Adrenal gland (tissue), 12 donors: Measurements from ENCODE around the gene SPATA9. TPM values are rescaled to one million over a fixed set of nuclear protein-coding genes. Genes with fewer than 3 reads are reported as not detected.
"Not testable (repeated sequence)": the region's sequence is repeated elsewhere in the genome, so short reads cannot be mapped to it uniquely, and the experiment has no call there.

ENCODE experiments used
- DNase-seq, 7 donors: peaks; one replicate each; pipeline ENCODE4 v3.0.0-alpha.2; 2019 to 2020
- H3K27ac ChIP-seq, 5 donors: fragments of 200-600 bp; sonication (generic) in 4 of 5; 1 replicate in 3 of 5; 2 replicates in 2 of 5; pipeline versions ENCODE4 v1.5.1 to v1.8.0; 2016 to 2020; ENCODE audit warnings: mild to moderate bottlenecking in 1 of 5
- H3K27me3 ChIP-seq: fragments of 200-600 bp; 2 replicates; pipeline ENCODE4 v1.8.0; 2021
- H3K36me3 ChIP-seq, 2 donors: fragments of 200-600 bp; replicated peaks in 1 of 2; 1 replicate in 1 of 2; 2 replicates in 1 of 2; pipeline versions ENCODE4 v1.5.1 to v1.8.0; 2018 to 2022
- H3K4me1 ChIP-seq, 2 donors: fragments of 200-600 bp; replicated peaks in 1 of 2; 1 replicate in 1 of 2; 2 replicates in 1 of 2; pipeline versions ENCODE4 v1.5.1 to v1.8.0; 2018 to 2021
- H3K4me3 ChIP-seq, 4 donors: fragments of 200-600 bp; sonication (generic) in 3 of 4; one replicate each; pipeline ENCODE4 v1.5.1; 2016 to 2018
- H3K9me3 ChIP-seq, 3 donors: fragments of 200-600 bp; sonication (generic) in 1 of 3; replicated peaks in 1 of 3; 1 replicate in 2 of 3; 2 replicates in 1 of 3; pipeline versions ENCODE4 v1.5.1 to v1.8.0; 2016 to 2021
- CTCF ChIP-seq, 6 experiments: fragments of 450-650 bp in 4 of 6; fragments of 200-600 bp in 2 of 6; sonication (generic) in 1 of 6; IDR thresholded peaks; 1 replicate in 5 of 6; 2 replicates in 1 of 6; pipeline versions ENCODE4 v1.5.1 to v1.8.0; 2016 to 2021; ENCODE audit warnings: antibody characterized with exemption in 6 of 6, mild to moderate bottlenecking in 2 of 6, moderate library complexity in 1 of 6
- POLR2A ChIP-seq, 2 donors: fragments of 450-650 bp; IDR thresholded peaks; one replicate each; pipeline ENCODE4 v1.6.1; 2017; ENCODE audit warnings: antibody characterized with exemption in 2 of 2, mild to moderate bottlenecking in 2 of 2, moderate library complexity in 1 of 2
- WGBS, 4 donors: extraction: QIAGEN DNeasy Blood & Tissue Kit in 2 of 4; methylation state at CpG; one replicate each; pipeline versions ENCODE4 v1.1.5 to v1.1.7; 2013 to 2017; 5-methylcytosine and 5-hydroxymethylcytosine counted together
- intact Hi-C, 2 donors: fragments of 100-400 bp; cut with DNase I; formaldehyde crosslinking; loops; one replicate each; pipeline versions ENCODE4 v1.14.1 to v1.15.0; 2022 to 2023
- polyA plus RNA-seq, 3 donors: library from polyadenylated mRNA; stranded (reverse); fragments of 200-250 nt in 2 of 3; fragments of 350-450 nt in 1 of 3; fragmentation: Illumina TruSeq in 1 of 3; extraction: RNeasy Lipid Tissue Mini Kit (QIAGEN cat#74804) in 1 of 3; gene quantifications; one replicate each; pipeline ENCODE4 v1.2.3, GENCODE V29; 2013 to 2014
- total RNA-seq, 9 donors: library from RNA; depleted of rRNA in 4 of 9; stranded (reverse); fragments of >200 nt in 4 of 9; fragments of 120-200 nt in 1 of 9; fragmentation: NEBNext Ultra II Directional in 1 of 9; extraction: Animal tissue kit (Norgen Biotek cat#: 25700) in 1 of 9; gene quantifications; one replicate each; pipeline versions ENCODE4 v1.1.0 to v1.2.4, GENCODE V29; 2013 to 2023
- donor health status: healthy with polysubstance abuse.
- donor health status: Bipolar disorder and iron deficiency.
- donor health status: DM: yes; HTN: yes; CAD: no.
- donor health status: DM: no; HTN: no; CAD: no.
- donor health status: DM: no; HTN: no; CAD: no.
- donor health status: DM: yes; HTN: yes; CAD: no.

SPATA9 gene
- total and polyA plus RNA-seq, 12 donors: 0.26 to 2.7 (median 0.63) TPM; not detected in 5

GRCh38 chr5:95712347-95712958 is 29.7 kb upstream of the SPATA9 start:
- WGBS, 4 donors: 41 to 71% (median 60%) methylated on average over 1 to 2 of the region's 2 CpGs
- Histone ChIP-seq H3K36me3 (no peaks in the 10 kb centered on the region), H3K4me3 (no peak overlapping the region), H3K27ac (no peak overlapping the region), H3K4me1 (peaks cover 0 to 5% of the 10 kb centered on the region in 2 donors), H3K9me3 (no peaks in the 10 kb centered on the region), H3K27me3 (no peaks in the 10 kb centered on the region)
- peak in 1 of 7 donors; percentile 38 for DNase-seq
- TF ChIP-seq CTCF (IDR thresholded peaks at IDR 0.05) (no peak), POLR2A (IDR thresholded peaks at IDR 0.05) (no peak)
- intact Hi-C loops: no loop called here

DNA sequence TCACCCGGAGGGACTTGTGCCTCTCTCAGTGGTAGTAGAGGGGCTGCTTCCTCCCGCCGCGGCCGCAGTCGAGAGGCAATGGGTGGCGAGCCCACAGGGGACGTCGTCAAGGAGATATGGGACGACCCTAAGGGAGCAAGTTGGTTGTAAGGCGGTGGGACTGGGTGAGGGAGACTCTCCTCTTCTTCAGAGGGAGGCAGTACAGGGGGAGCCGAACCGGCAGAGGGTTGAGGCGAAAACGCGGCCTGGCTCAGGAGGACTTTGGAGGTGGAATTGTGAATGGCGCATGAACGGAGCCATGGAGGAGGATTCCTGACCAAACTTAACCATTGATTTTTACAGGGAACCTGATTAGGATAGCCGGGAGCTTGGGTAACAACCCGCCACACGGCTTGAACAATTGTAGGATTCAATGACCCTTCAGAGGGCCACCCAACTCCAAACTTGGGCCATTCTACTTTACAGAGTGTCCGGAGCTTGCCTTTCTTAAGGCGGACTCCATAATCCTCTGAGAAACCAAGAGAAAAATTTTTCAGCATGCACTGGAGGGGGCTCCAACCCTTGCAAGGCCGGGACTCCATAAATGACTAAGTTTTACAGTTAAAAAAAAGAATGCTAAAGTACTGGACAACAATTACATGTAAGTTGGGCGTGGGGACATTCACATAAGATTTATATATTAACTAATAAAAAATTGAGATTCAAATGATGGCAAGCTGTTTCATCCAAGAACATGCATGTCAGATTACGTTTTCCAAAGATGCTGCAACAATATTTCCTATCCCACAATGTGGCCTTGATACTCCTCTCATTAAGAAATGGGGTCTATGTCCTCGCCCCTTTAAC is 28.9 kb upstream of the SPATA9 start:
- TF ChIP-seq POLR2A (IDR thresholded peaks at IDR 0.05) (no peak), CTCF (IDR thresholded peaks at IDR 0.05) (no peak)
- no peak for DNase-seq
- Histone ChIP-seq H3K36me3 (no peaks in the 10 kb centered on the region), H3K9me3 (no peaks in the 10 kb centered on the region), H3K27me3 (no peaks in the 10 kb centered on the region), H3K27ac (no peak overlapping the region), H3K4me1 (peaks cover 0 to 5% of the 10 kb centered on the region in 2 donors), H3K4me3 (no peak overlapping the region)
- intact Hi-C loops: no loop called here
- 92 to 96% (median 95%) methylated on average over 27 of the region's 27 CpGs for WGBS, 4 donors

- WGBS, 4 donors: 58 to 78% (median 64%) methylated on average over 23 of the region's 23 CpGs
- H3K9me3 ChIP-seq, H3K27me3 ChIP-seq, H3K36me3 ChIP-seq, intact Hi-C loops, H3K4me1 ChIP-seq: not testable (repeated sequence)
- peak overlapping the region in 1 of 4 donors; percentile 15 for H3K4me3 ChIP-seq
- peak in 3 of 7 donors; percentile 31 to 47 (median 37) for DNase-seq
- H3K27ac ChIP-seq: peak overlapping the region in 3 of 5 donors; percentile 13 to 60 (median 13)
Observed at GRCh38 chr5:95710651-95711500, 28.1 kb upstream of the SPATA9 start.

- WGBS, 4 donors: 64 to 80% (median 67%) methylated on average over 15 of the region's 15 CpGs
- peaks cover 0 to 5% of the 10 kb centered on the region in 2 donors for H3K4me1 ChIP-seq
- peak overlapping the region in 3 of 5 donors; percentile 13 to 60 (median 13) for H3K27ac ChIP-seq
- no peaks in the 10 kb centered on the region for H3K36me3 ChIP-seq
- H3K9me3 ChIP-seq: no peaks in the 10 kb centered on the region
- H3K27me3 ChIP-seq: no peaks in the 10 kb centered on the region
- TF ChIP-seq POLR2A (IDR thresholded peaks at IDR 0.05) (no peak), CTCF (IDR thresholded peaks at IDR 0.05) (no peak)
- peak in 6 of 7 donors; percentile 64 to 83 (median 69) for DNase-seq
- H3K4me3 ChIP-seq: peak overlapping the region in 1 of 4 donors; percentile 15
- intact Hi-C loops: no loop called here
Observed at GRCh38 chr5:95709967-95710650, 27.3 kb upstream of the SPATA9 start.
